ENCODE results near the gene DACH1.

DACH1 gene

GRCh38 chr13:71681901-71682613, 184.9 kb downstream of the DACH1 start:
- Histone ChIP-seq H3K27me3 (ENCODE audit: low read depth) (no peaks in the 10 kb centered on the region), H3K4me1 (peaks cover 41% of the 10 kb centered on the region), H3K9me3 (no peaks in the 10 kb centered on the region), H3K4me3 (no peak overlapping the region), H3K36me3 (replicated peaks) (0 out of 2 replicates have a peak, but pooled peaks cover 3% of the 10 kb centered on the region)
- no peak for DNase-seq (ENCODE audit: low spot score in 2 of 2)
- in situ Hi-C loops (cut with MboI; ENCODE audit: low sequenced_read_pairs), result no loop called here

- Histone ChIP-seq H3K36me3 (replicated peaks) (peaks cover 6% of the 10 kb centered on the region; the same call in 1 of the 2 replicates), H3K27me3 (ENCODE audit: low read depth) (no peaks in the 10 kb centered on the region), H3K4me1 (no peaks in the 10 kb centered on the region; the same call in 1 of the 2 replicates), H3K9me3 (no peaks in the 10 kb centered on the region), H3K4me3 (no peak overlapping the region)
- in situ Hi-C loops (cut with MboI; ENCODE audit: low sequenced_read_pairs), result no loop called here
- DNase-seq (ENCODE audit: low spot score in 2 of 2), result no peak
Measured at GRCh38 chr13:71677124-71677523, 189.9 kb downstream of the DACH1 start.

GRCh38 chr13:71672512-71672911, 194.5 kb downstream of the DACH1 start:
- in situ Hi-C loops (cut with MboI; ENCODE audit: low sequenced_read_pairs), result no loop called here
- no peak overlapping the region for H3K4me3 ChIP-seq
- H3K9me3 ChIP-seq, result no peaks in the 10 kb centered on the region
- DNase-seq (ENCODE audit: low spot score in 2 of 2), result no peak
- H3K27me3 ChIP-seq (ENCODE audit: low read depth), result no peaks in the 10 kb centered on the region
- peaks cover 3% of the 10 kb centered on the region; the same call in 1 of the 2 replicates for H3K36me3 ChIP-seq (replicated peaks)
- H3K4me1 ChIP-seq, result peaks cover 21% of the 10 kb centered on the region

- H3K4me3 ChIP-seq, result no peak overlapping the region
- H3K4me1 ChIP-seq, result peaks cover 20% of the 10 kb centered on the region
- no peaks in the 10 kb centered on the region for H3K36me3 ChIP-seq (replicated peaks)
- H3K27me3 ChIP-seq (ENCODE audit: low read depth), result no peaks in the 10 kb centered on the region
- in situ Hi-C loops (cut with MboI; ENCODE audit: low sequenced_read_pairs), result no loop called here
- no peak for DNase-seq (ENCODE audit: low spot score in 2 of 2)
- H3K9me3 ChIP-seq, result no peaks in the 10 kb centered on the region
Measured at GRCh38 chr13:71663431-71663830, 203.6 kb downstream of the DACH1 start.

GRCh38 chr13:71661921-71662320, 205.1 kb downstream of the DACH1 start:
- H3K4me3 ChIP-seq, result no peak overlapping the region
- no peak for DNase-seq (ENCODE audit: low spot score in 2 of 2)
- no peaks in the 10 kb centered on the region for H3K36me3 ChIP-seq (replicated peaks)
- H3K27me3 ChIP-seq (ENCODE audit: low read depth), result no peaks in the 10 kb centered on the region
- no peaks in the 10 kb centered on the region for H3K9me3 ChIP-seq
- in situ Hi-C loops (cut with MboI; ENCODE audit: low sequenced_read_pairs), result no loop called here
- H3K4me1 ChIP-seq, result peaks cover 20% of the 10 kb centered on the region

GRCh38 chr13:71659404-71659803, 207.6 kb downstream of the DACH1 start:
- DNase-seq (ENCODE audit: low spot score in 2 of 2), result peak in 1 of 2 experiments; percentile 96
- H3K4me1 ChIP-seq, result peaks cover 20% of the 10 kb centered on the region
- no peaks in the 10 kb centered on the region for H3K36me3 ChIP-seq (replicated peaks)
- H3K9me3 ChIP-seq, result no peaks in the 10 kb centered on the region
- no peak overlapping the region for H3K4me3 ChIP-seq
- H3K27me3 ChIP-seq (ENCODE audit: low read depth), result no peaks in the 10 kb centered on the region
- in situ Hi-C loops (cut with MboI; ENCODE audit: low sequenced_read_pairs), result no loop called here

GRCh38 chr13:71645467-71645866, 221.5 kb downstream of the DACH1 start:
- peak in 1 of 2 experiments; percentile 58 for DNase-seq (ENCODE audit: low spot score in 2 of 2)
- H3K27me3 ChIP-seq (ENCODE audit: low read depth), result no peaks in the 10 kb centered on the region
- in situ Hi-C loops (cut with MboI; ENCODE audit: low sequenced_read_pairs), result no loop called here
- no peak overlapping the region for H3K4me3 ChIP-seq
- peaks cover 43% of the 10 kb centered on the region for H3K4me1 ChIP-seq
- H3K9me3 ChIP-seq, result no peaks in the 10 kb centered on the region
- no peaks in the 10 kb centered on the region for H3K36me3 ChIP-seq (replicated peaks)

GRCh38 chr13:71644579-71644978, 222.4 kb downstream of the DACH1 start:
- no peak for DNase-seq (ENCODE audit: low spot score in 2 of 2)
- H3K4me1 ChIP-seq, result peaks cover 50% of the 10 kb centered on the region
- no peaks in the 10 kb centered on the region for H3K27me3 ChIP-seq (ENCODE audit: low read depth)
- H3K4me3 ChIP-seq, result no peak overlapping the region
- no peaks in the 10 kb centered on the region for H3K9me3 ChIP-seq
- in situ Hi-C loops (cut with MboI; ENCODE audit: low sequenced_read_pairs), result no loop called here
- H3K36me3 ChIP-seq (replicated peaks), result no peaks in the 10 kb centered on the region

- Histone ChIP-seq H3K27me3 (ENCODE audit: low read depth) (no peaks in the 10 kb centered on the region), H3K4me3 (no peak overlapping the region), H3K4me1 (peaks cover 60% of the 10 kb centered on the region), H3K36me3 (replicated peaks) (no peaks in the 10 kb centered on the region), H3K9me3 (no peaks in the 10 kb centered on the region)
- peak in 1 of 2 experiments; percentile 77 for DNase-seq (ENCODE audit: low spot score in 2 of 2)
- in situ Hi-C loops (cut with MboI; ENCODE audit: low sequenced_read_pairs), result no loop called here
Measured at GRCh38 chr13:71643448-71643860, 223.6 kb downstream of the DACH1 start.

- peak in 1 of 2 experiments; percentile 82 for DNase-seq (ENCODE audit: low spot score in 2 of 2)
- no peaks in the 10 kb centered on the region for H3K27me3 ChIP-seq (ENCODE audit: low read depth)
- H3K9me3 ChIP-seq, result no peaks in the 10 kb centered on the region
- no peaks in the 10 kb centered on the region for H3K36me3 ChIP-seq (replicated peaks)
- no peak overlapping the region for H3K4me3 ChIP-seq
- in situ Hi-C loops (cut with MboI; ENCODE audit: low sequenced_read_pairs), result no loop called here
- H3K4me1 ChIP-seq, result peaks cover 54% of the 10 kb centered on the region
Measured at GRCh38 chr13:71638751-71639150, 228.3 kb downstream of the DACH1 start.

GRCh38 chr13:71634602-71635443, 232.2 kb downstream of the DACH1 start:
- Histone ChIP-seq H3K4me3 (no peak overlapping the region), H3K27me3 (ENCODE audit: low read depth) (no peaks in the 10 kb centered on the region), H3K36me3 (replicated peaks) (no peaks in the 10 kb centered on the region), H3K9me3 (no peaks in the 10 kb centered on the region), H3K4me1 (peaks cover 44% of the 10 kb centered on the region)
- in situ Hi-C loops (cut with MboI; ENCODE audit: low sequenced_read_pairs), result no loop called here
- no peak for DNase-seq (ENCODE audit: low spot score in 2 of 2)

- no peaks in the 10 kb centered on the region for H3K9me3 ChIP-seq
- H3K4me3 ChIP-seq, result no peak overlapping the region
- H3K27me3 ChIP-seq (ENCODE audit: low read depth), result no peaks in the 10 kb centered on the region
- DNase-seq (ENCODE audit: low spot score in 2 of 2), result no peak
- in situ Hi-C loops (cut with MboI; ENCODE audit: low sequenced_read_pairs), result no loop called here
- H3K36me3 ChIP-seq (replicated peaks), result no peaks in the 10 kb centered on the region
- peaks cover 42% of the 10 kb centered on the region for H3K4me1 ChIP-seq
Measured at GRCh38 chr13:71634182-71634581, 232.8 kb downstream of the DACH1 start.

GRCh38 chr13:71632721-71633120, 234.3 kb downstream of the DACH1 start:
- H3K27me3 ChIP-seq (ENCODE audit: low read depth), result no peaks in the 10 kb centered on the region
- in situ Hi-C loops (cut with MboI; ENCODE audit: low sequenced_read_pairs), result no loop called here
- peaks cover 40% of the 10 kb centered on the region for H3K4me1 ChIP-seq
- H3K36me3 ChIP-seq (replicated peaks), result no peaks in the 10 kb centered on the region
- no peaks in the 10 kb centered on the region for H3K9me3 ChIP-seq
- DNase-seq (ENCODE audit: low spot score in 2 of 2), result no peak
- H3K4me3 ChIP-seq, result no peak overlapping the region

- no peak overlapping the region for H3K4me3 ChIP-seq
- H3K9me3 ChIP-seq, result no peaks in the 10 kb centered on the region
- no peak for DNase-seq (ENCODE audit: low spot score in 2 of 2)
- no peaks in the 10 kb centered on the region for H3K36me3 ChIP-seq (replicated peaks)
- H3K4me1 ChIP-seq, result peaks cover 40% of the 10 kb centered on the region
- H3K27me3 ChIP-seq (ENCODE audit: low read depth), result no peaks in the 10 kb centered on the region
- in situ Hi-C loops (cut with MboI; ENCODE audit: low sequenced_read_pairs), result no loop called here
Measured at GRCh38 chr13:71632206-71632605, 234.8 kb downstream of the DACH1 start.

Data from HAP-1 (cell line).